HepG2 (cell line): Measurements from ENCODE around the gene ERH. TPM values are rescaled to one million over a fixed set of nuclear protein-coding genes. Genes with fewer than 3 reads are reported as not detected.

Source experiments
- HES4 ChIP-seq: sonication (generic); formaldehyde crosslinking; IDR thresholded peaks from 2 replicates; pipeline ENCODE4 v1.9.0; 2021; ENCODE audit warnings: mild to moderate bottlenecking, missing genetic modification reagents, borderline replicate concordance
- LRRFIP1 ChIP-seq: sonication (generic); formaldehyde crosslinking; conservative IDR thresholded peaks from 2 replicates; pipeline ENCODE4 v1.4.0; 2020; ENCODE audit warnings: missing genetic modification reagents
- MATR3 ChIP-seq: sonication (generic); formaldehyde crosslinking; IDR thresholded peaks from 2 replicates; pipeline ENCODE4 v1.4.0; 2020; ENCODE audit warnings: missing genetic modification reagents
- NCOR1 ChIP-seq: fragments of 200-600 bp; sonication (generic); IDR thresholded peaks from 2 replicates; pipeline ENCODE4 v1.7.0; 2017; ENCODE audit warnings: antibody characterized with exemption, low read length, borderline replicate concordance
- ZBTB20 ChIP-seq: sonication (generic); formaldehyde crosslinking; IDR thresholded peaks from 2 replicates; pipeline ENCODE4 v1.8.1; 2023; ENCODE audit warnings: missing genetic modification reagents, low read depth, mild to moderate bottlenecking, borderline replicate concordance
- ZBTB7A ChIP-seq: sonication (generic); formaldehyde crosslinking; IDR thresholded peaks from 2 replicates; pipeline ENCODE4 v1.8.0; 2022; ENCODE audit warnings: mild to moderate bottlenecking, missing genetic modification reagents
- ZNF280D ChIP-seq: sonication (generic); formaldehyde crosslinking; IDR thresholded peaks from 2 replicates; pipeline ENCODE4 v1.5.1; 2020; ENCODE audit warnings: mild to moderate bottlenecking, missing genetic modification reagents
- ZNF432 ChIP-seq: sonication (generic); formaldehyde crosslinking; IDR thresholded peaks from 2 replicates; pipeline ENCODE4 v1.5.0; 2020; ENCODE audit warnings: missing genetic modification reagents, mild to moderate bottlenecking, borderline replicate concordance
- ZNF512 ChIP-seq: sonication (generic); formaldehyde crosslinking; IDR thresholded peaks from 2 replicates; pipeline ENCODE4 v1.4.0; 2020; ENCODE audit warnings: mild to moderate bottlenecking, missing genetic modification reagents
- polyA plus RNA-seq, 8 experiments: library from polyadenylated mRNA; depleted of rRNA in 3 of 8; stranded (reverse) in 7 of 8; unstranded in 1 of 8; fragments of >200 nt; fragmentation: Illumina TruSeq in 4 of 8; extraction: Trizol in 4 of 8; gene quantifications; 2 replicates each; pipeline versions ENCODE4 v1.2.1 to v1.2.3, GENCODE V29; 2011 to 2016; ENCODE audit warnings: low read depth in 4 of 8, missing spikeins in 1 of 8, mixed read lengths in 1 of 8; ENCODE audit not compliant: insufficient read depth in 1 of 8
- total RNA-seq, 5 experiments: library from RNA; depleted of rRNA; stranded (reverse); fragments of >200 nt; fragmentation: Illumina TruSeq; extraction: Trizol; gene quantifications; 2 replicates each; pipeline ENCODE4 v1.2.3, GENCODE V29; 2016; ENCODE audit warnings: low read depth in 1 of 5

Gene ERH
- total and polyA plus RNA-seq, 2 of the 13 experiments (the other 11 are each of a cell fraction or from before 2014, with no cell fraction given), result 105 to 341 TPM

DNA sequence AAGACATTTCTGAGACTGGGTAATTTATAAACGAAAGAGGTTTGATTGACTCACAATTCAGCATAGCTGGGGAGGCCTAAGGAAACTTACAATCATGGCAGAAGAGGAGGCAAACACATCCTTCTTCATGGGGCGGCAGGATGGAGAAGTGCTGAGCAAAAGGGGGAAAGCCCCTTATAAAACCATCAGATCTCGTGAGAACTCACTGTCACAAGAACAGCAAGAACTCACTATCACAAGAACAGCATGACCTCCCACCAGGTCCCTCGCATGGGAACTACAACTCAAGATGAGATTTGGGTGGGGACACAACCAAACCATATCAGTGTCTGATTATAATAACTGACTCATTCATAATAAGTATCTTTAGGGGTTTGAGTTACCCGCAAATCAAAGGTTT lies 6.8 kb upstream of the ERH start (continued):
- TF ChIP-seq ZNF512 (CRISPR knock-in tag) (no peak), NCOR1 (no peak), HES4 (CRISPR knock-in tag) (no peak), ZBTB20 (no peak), ZNF432 (CRISPR knock-in tag) (no peak), ZBTB7A (CRISPR knock-in tag) (no peak), ZNF280D (CRISPR knock-in tag) (no peak), LRRFIP1 (CRISPR knock-in tag) (no peak), MATR3 (CRISPR knock-in tag) (no peak)
- TF ChIP-seq, all 625 proteins: peak for 0
